Body of pancreas (tissue), 4 donors: Measurements from ENCODE around the gene HCFC1R1.
"Not testable (repeated sequence)": the region's sequence is repeated elsewhere in the genome, so short reads cannot be mapped to it uniquely, and the experiment has no call there.

Experiments
- CTCF ChIP-seq, 7 experiments: fragments of 450-650 bp in 4 of 7; fragments of 200-600 bp in 3 of 7; sonication (generic) in 3 of 7; IDR thresholded peaks; one replicate each; pipeline ENCODE4 v1.5.1; 2016 to 2019; ENCODE audit warnings: antibody characterized with exemption in 7 of 7
- POLR2A ChIP-seq, 3 donors: fragments of 450-650 bp; IDR thresholded peaks; one replicate each; pipeline ENCODE4 v1.6.1; 2016; ENCODE audit warnings: antibody characterized with exemption in 3 of 3, mild to moderate bottlenecking in 2 of 3

GRCh38 chr16:3069146-3069545 is 45.4 kb upstream of the HCFC1R1 start:
- not testable (repeated sequence) for TF ChIP-seq CTCF, POLR2A (IDR thresholded peaks at IDR 0.05)
